IMR-90 (cell line): ENCODE data around the gene CD300LG. TPM values are rescaled to one million over a fixed set of nuclear protein-coding genes. Genes with fewer than 3 reads are reported as not detected.

ENCODE experiments used
- ATAC-seq: fragments of 200-7000 bp; cut with Tn5 transposase; 2 replicates; pipeline ENCODE4 v1.9.1; 2020; ENCODE audit warnings: low read depth, mild to moderate bottlenecking, moderate library complexity
- BruUV-seq: library from RNA; stranded (reverse); fragments of 400-500 nt; replicated peaks from 2 replicates; lab custom pipeline; 2021; lab: Mats Ljungman, UMichigan
- CTCF ChIA-PET: fragments of 300-600 bp; formaldehyde crosslinking; extraction: SDS; loops from one replicate; lab custom pipeline; 2021; ENCODE audit warnings: antibody characterized with exemption; lab: Yijun Ruan, JAX
- POLR2A ChIA-PET: fragments of 300-600 bp; sonication (Branson Sonifier 250); formaldehyde crosslinking; loops from one replicate; lab custom pipeline; 2022; ENCODE audit warnings: antibody characterized with exemption; ENCODE audit not compliant: unreplicated experiment; lab: Charles Lee
- DNase-seq: peaks from one replicate; pipeline ENCODE4 v3.0.0; 2013
- H2AFZ ChIP-seq: replicated peaks from 2 replicates; pipeline ENCODE3; 2013; ENCODE audit warnings: low read length, mild to moderate bottlenecking; ENCODE audit not compliant: poor library complexity
- H2AK5ac ChIP-seq: 2 replicates; pipeline ENCODE4 v1.6.1; 2013; ENCODE audit warnings: low read depth, low read length, inconsistent platforms
- H2AK9ac ChIP-seq: replicated peaks from 2 replicates; pipeline ENCODE3; 2013; ENCODE audit warnings: mild to moderate bottlenecking, low read depth, low read length, moderate library complexity; ENCODE audit not compliant: poor library complexity
- H2BK120ac ChIP-seq: 2 replicates; pipeline ENCODE4 v1.6.1; 2013; ENCODE audit warnings: low read depth, low read length, inconsistent platforms
- H2BK15ac ChIP-seq: 3 replicates; pipeline ENCODE4 v1.6.1; 2013; ENCODE audit warnings: low read depth, low read length, inconsistent platforms
- H2BK20ac ChIP-seq: 2 replicates; pipeline ENCODE4 v1.6.1; 2013; ENCODE audit warnings: low read depth, mild to moderate bottlenecking, inconsistent platforms, low read length, moderate library complexity
- H2BK5ac ChIP-seq: 2 replicates; pipeline ENCODE4 v1.6.1; 2013; ENCODE audit warnings: mild to moderate bottlenecking, low read depth, low read length, inconsistent platforms; ENCODE audit not compliant: poor library complexity, severe bottlenecking
- H3K14ac ChIP-seq: replicated peaks from 2 replicates; pipeline ENCODE4 v1.6.1; 2013; ENCODE audit warnings: low read depth, low read length, inconsistent platforms
- H3K18ac ChIP-seq: 2 replicates; pipeline ENCODE4 v1.6.1; 2013; ENCODE audit warnings: low read depth, low read length, control low read depth
- H3K23ac ChIP-seq: 2 replicates; pipeline ENCODE4 v1.6.1; 2013; ENCODE audit warnings: low read depth, low read length, inconsistent platforms
- H3K27ac ChIP-seq: 2 replicates; pipeline ENCODE4 v1.5.1; 2013; ENCODE audit warnings: mild to moderate bottlenecking, control low read depth, low read length; ENCODE audit not compliant: insufficient read depth
- H3K27me3 ChIP-seq: 2 replicates; pipeline ENCODE4 v1.6.1; 2013; ENCODE audit warnings: low read length; ENCODE audit not compliant: control insufficient read depth, insufficient read depth
- H3K36me3 ChIP-seq: 2 replicates; pipeline ENCODE4 v1.6.1; 2013; ENCODE audit warnings: low read length, mixed read lengths; ENCODE audit not compliant: control insufficient read depth, insufficient read depth
- H3K4ac ChIP-seq: 2 replicates; pipeline ENCODE4 v1.6.1; 2013; ENCODE audit warnings: low read depth, low read length, inconsistent platforms
- H3K4me1 ChIP-seq: 2 replicates; pipeline ENCODE4 v1.6.1; 2013; ENCODE audit warnings: low read length, mixed read lengths; ENCODE audit not compliant: control insufficient read depth, insufficient read depth
- H3K4me2 ChIP-seq: 2 replicates; pipeline ENCODE4 v1.6.1; 2013; ENCODE audit warnings: low read depth, mild to moderate bottlenecking, control low read depth, low read length, moderate library complexity
- H3K4me3 ChIP-seq: 2 replicates; pipeline ENCODE4 v1.5.1; 2013; ENCODE audit warnings: low read depth, mild to moderate bottlenecking, control low read depth, low read length, moderate library complexity; ENCODE audit not compliant: insufficient read depth
- H3K56ac ChIP-seq: 2 replicates; pipeline ENCODE4 v1.6.1; 2013; ENCODE audit warnings: low read length, inconsistent platforms; ENCODE audit not compliant: insufficient read depth; ENCODE audit errors: extremely low read depth
- H3K79me1 ChIP-seq, 2 experiments: 2 replicates each; pipeline ENCODE4 v1.6.1; 2013; ENCODE audit warnings: low read length in 2 of 2, inconsistent platforms in 1 of 2, low read depth in 1 of 2
- H3K9ac ChIP-seq: 2 replicates; pipeline ENCODE4 v1.6.1; 2013; ENCODE audit warnings: low read depth, low read length, control low read depth
- H3K9me1 ChIP-seq: 2 replicates; pipeline ENCODE4 v1.6.1; 2013; ENCODE audit warnings: low read length, inconsistent platforms; ENCODE audit not compliant: insufficient read depth
- H3K9me3 ChIP-seq: 2 replicates; pipeline ENCODE4 v1.6.1; 2013; ENCODE audit warnings: low read length; ENCODE audit not compliant: control insufficient read depth, insufficient read depth
- H4K20me1 ChIP-seq: 2 replicates; pipeline ENCODE4 v1.6.1; 2013; ENCODE audit warnings: low read length, inconsistent platforms; ENCODE audit not compliant: insufficient read depth
- H4K5ac ChIP-seq: 2 replicates; pipeline ENCODE4 v1.6.1; 2013; ENCODE audit warnings: mild to moderate bottlenecking, low read depth, low read length, control low read depth
- H4K8ac ChIP-seq, 2 experiments: 2 replicates each; pipeline ENCODE4 v1.6.1; 2013; ENCODE audit warnings: low read depth in 2 of 2, low read length in 2 of 2, control low read depth in 1 of 2, inconsistent platforms in 1 of 2
- H4K91ac ChIP-seq: 2 replicates; pipeline ENCODE4 v1.6.1; 2013; ENCODE audit warnings: low read depth, low read length, inconsistent platforms; ENCODE audit not compliant: insufficient read depth
- BHLHE40 ChIP-seq: fragments of 150-350 bp; IDR thresholded peaks from 2 replicates; pipeline ENCODE4 v1.6.1; 2016; ENCODE audit warnings: mild to moderate bottlenecking, low read depth, low read length
- CEBPB ChIP-seq: IDR thresholded peaks from 2 replicates; pipeline ENCODE4 v1.6.1; 2012; ENCODE audit warnings: low read depth, low read length, improper control_type of control experiment
- CHD1 ChIP-seq: IDR thresholded peaks from 2 replicates; pipeline ENCODE4 v1.6.1; 2012; ENCODE audit warnings: low read depth, low read length, improper control_type of control experiment
- FOS ChIP-seq: fragments of 150-350 bp; IDR thresholded peaks from 2 replicates; pipeline ENCODE4 v1.6.1; 2016; ENCODE audit warnings: low read depth, low read length
- MAFK ChIP-seq: IDR thresholded peaks from 2 replicates; pipeline ENCODE4 v1.6.1; 2012; ENCODE audit warnings: low read depth, low read length, improper control_type of control experiment
- MAZ ChIP-seq: IDR thresholded peaks from 2 replicates; pipeline ENCODE4 v1.6.1; 2012; ENCODE audit warnings: low read depth, mild to moderate bottlenecking, low read length, improper control_type of control experiment, moderate library complexity, borderline replicate concordance
- MXI1 ChIP-seq: IDR thresholded peaks from 2 replicates; pipeline ENCODE4 v1.6.1; 2012; ENCODE audit warnings: low read depth, mild to moderate bottlenecking, low read length, moderate library complexity, borderline replicate concordance
- NFE2L2 ChIP-seq: fragments of 150-350 bp; IDR thresholded peaks from 2 replicates; pipeline ENCODE4 v1.6.1; 2016; ENCODE audit warnings: low read depth, mild to moderate bottlenecking, low read length
- POLR2A ChIP-seq: IDR thresholded peaks from 2 replicates; pipeline ENCODE4 v1.6.1; 2012; ENCODE audit warnings: mild to moderate bottlenecking, low read depth, low read length
- RAD21 ChIP-seq: IDR thresholded peaks from 2 replicates; pipeline ENCODE4 v1.6.1; 2012; ENCODE audit warnings: low read length, improper control_type of control experiment
- RCOR1 ChIP-seq: IDR thresholded peaks from 2 replicates; pipeline ENCODE4 v1.6.1; 2012; ENCODE audit warnings: mild to moderate bottlenecking, low read length, improper control_type of control experiment; ENCODE audit not compliant: insufficient replicate concordance
- SMC3 ChIP-seq: fragments of 150-350 bp; IDR thresholded peaks from 2 replicates; pipeline ENCODE4 v1.6.1; 2016; ENCODE audit warnings: low read depth, mild to moderate bottlenecking, antibody characterized with exemption, low read length, moderate library complexity
- USF2 ChIP-seq: fragments of 150-350 bp; IDR thresholded peaks from 2 replicates; pipeline ENCODE4 v1.6.1; 2017; ENCODE audit warnings: mild to moderate bottlenecking, antibody characterized with exemption, low read length, low read depth
- dilution Hi-C: fragments of 300-500 bp; cut with HindIII; formaldehyde crosslinking; loops from one replicate; pipeline ENCODE4 v1.14.3; 2018; ENCODE audit warnings: low sequenced_read_pairs; ENCODE audit not compliant: unreplicated experiment
- in situ Hi-C: fragments of 300-500 bp; cut with MboI; formaldehyde crosslinking; loops from 3 replicates; pipeline ENCODE4 v1.14.3; 2019; ENCODE audit warnings: low sequenced_read_pairs, inconsistent platforms, mixed read lengths
- intact Hi-C: fragments of 100-400 bp; cut with micrococcal nuclease; formaldehyde crosslinking; loops from 2 replicates; pipeline ENCODE4 v1.10.0; 2022
- polyA plus RNA-seq, 3 experiments: library from polyadenylated mRNA; depleted of rRNA; stranded (reverse); fragments of >200 nt; gene quantifications; 2 replicates each; pipeline ENCODE4 v1.2.3, GENCODE V29; 2012; ENCODE audit warnings: low replicate concordance in 1 of 3
- total RNA-seq: library from RNA; depleted of rRNA; stranded (reverse); fragments of >200 nt; gene quantifications from 2 replicates; pipeline ENCODE4 v1.2.3, GENCODE V29; 2012
- TF ChIP-seq, protein P1 (sequence below): fragments of 150-350 bp; IDR thresholded peaks from 2 replicates; pipeline ENCODE4 v1.6.1; 2016; ENCODE audit warnings: low read depth, mild to moderate bottlenecking, low read length, moderate library complexity, borderline replicate concordance

Gene CD300LG
- total and polyA plus RNA-seq, 2 of the 4 experiments (the other 2 are of a cell fraction): not detected

DNA sequence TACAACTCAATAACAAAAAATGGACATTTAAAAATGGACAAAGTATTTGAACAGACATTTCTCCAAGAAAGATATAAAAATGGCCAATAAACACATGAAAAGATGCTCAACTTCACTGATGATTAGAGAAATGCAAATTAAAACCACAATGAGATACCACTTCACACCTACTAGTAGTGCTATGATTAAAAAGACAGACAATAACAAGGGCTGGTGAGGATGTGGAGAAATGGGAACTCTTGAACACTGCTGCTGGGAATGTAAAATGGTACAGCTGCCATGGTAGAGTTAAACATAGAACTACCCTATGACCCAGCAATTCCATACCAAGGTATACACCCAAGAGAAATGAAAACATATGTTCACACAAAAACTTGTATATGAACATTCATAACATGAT lies 41.9 kb upstream of the CD300LG start:
- Histone ChIP-seq H4K91ac (no peak overlapping the region), H3K27me3 (no peaks in the 10 kb centered on the region), H3K18ac (no peak overlapping the region), H4K20me1 (peaks cover 5% of the 10 kb centered on the region; the same call in 1 of the 2 replicates), H3K14ac (no peak overlapping the region), H3K36me3 (peaks cover 10% of the 10 kb centered on the region), H2AK5ac (no peak overlapping the region), H3K4me1 (peaks cover 2% of the 10 kb centered on the region; the same call in 1 of the 2 replicates), H4K8ac (no peak overlapping the region), H3K9ac (no peak overlapping the region), H2BK20ac (no peak overlapping the region), H2BK5ac (no peak overlapping the region), H2AK9ac (no peak overlapping the region), H3K79me1 (no peaks in the 10 kb centered on the region; a peak in 1 of 4 replicates), H3K27ac (no peak overlapping the region), H4K5ac (no peak overlapping the region), H2BK15ac (no peak overlapping the region), H3K9me1 (0 out of 2 replicates have a peak, but pooled peaks cover 5% of the 10 kb centered on the region), H3K4me2 (no peak overlapping the region), H2BK120ac (no peak overlapping the region), H3K56ac (no peak overlapping the region), H3K9me3 (no peaks in the 10 kb centered on the region), H3K4me3 (no peak overlapping the region), H2AFZ (no peak overlapping the region), H3K23ac (no peak overlapping the region), H3K4ac (no peak overlapping the region)
- BruUV-seq: no TSS peak
- ATAC-seq (no peak), DNase-seq (no peak)
- no peak for TF ChIP-seq RCOR1
- no peak for TF ChIP-seq MAZ
- no peak for TF ChIP-seq MAFK
- TF ChIP-seq CEBPB: no peak
- TF ChIP-seq FOS: no peak
- TF ChIP-seq RAD21: no peak
- TF ChIP-seq USF2: no peak
- TF ChIP-seq BHLHE40: no peak
- TF ChIP-seq, protein P1, sequence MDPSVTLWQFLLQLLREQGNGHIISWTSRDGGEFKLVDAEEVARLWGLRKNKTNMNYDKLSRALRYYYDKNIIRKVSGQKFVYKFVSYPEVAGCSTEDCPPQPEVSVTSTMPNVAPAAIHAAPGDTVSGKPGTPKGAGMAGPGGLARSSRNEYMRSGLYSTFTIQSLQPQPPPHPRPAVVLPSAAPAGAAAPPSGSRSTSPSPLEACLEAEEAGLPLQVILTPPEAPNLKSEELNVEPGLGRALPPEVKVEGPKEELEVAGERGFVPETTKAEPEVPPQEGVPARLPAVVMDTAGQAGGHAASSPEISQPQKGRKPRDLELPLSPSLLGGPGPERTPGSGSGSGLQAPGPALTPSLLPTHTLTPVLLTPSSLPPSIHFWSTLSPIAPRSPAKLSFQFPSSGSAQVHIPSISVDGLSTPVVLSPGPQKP: no peak
- no peak for TF ChIP-seq SMC3
- no peak for TF ChIP-seq MXI1
- no peak for TF ChIP-seq NFE2L2
- TF ChIP-seq POLR2A: no peak
- no peak for TF ChIP-seq CHD1
- intact Hi-C loops: no loop called here
- ChIA-PET POLR2A (no interaction called here), CTCF (no interaction called here)
- in situ Hi-C loops: no loop called here
- dilution Hi-C loops: no loop called here
